GM19463 (cell line): ENCODE data around the gene ZDHHC24.

Source experiments
- ATAC-seq: cut with Tn5 transposase; IDR thresholded peaks from one replicate; pipeline ENCODE4 v1.9.1; 2021; ENCODE audit warnings: mild to moderate bottlenecking, moderate library complexity; ENCODE audit not compliant: unreplicated experiment

The ZDHHC24 gene

GRCh38 chr11:66475349-66476172 is 70.3 kb downstream of the ZDHHC24 start:
- ATAC-seq = no peak

- no peak for ATAC-seq
Observed at GRCh38 chr11:66473608-66474515, 72.0 kb downstream of the ZDHHC24 start.

GRCh38 chr11:66473167-66473566 is 72.7 kb downstream of the ZDHHC24 start:
- ATAC-seq = no peak

- no peak for ATAC-seq
Observed at GRCh38 chr11:66472054-66472453, 73.8 kb downstream of the ZDHHC24 start.

GRCh38 chr11:66471142-66471541 is 74.7 kb downstream of the ZDHHC24 start:
- ATAC-seq = no peak
